GM21737 (cell line): Measurements from ENCODE around the gene F12.
"Not testable (repeated sequence)": the region's sequence is repeated elsewhere in the genome, so short reads cannot be mapped to it uniquely, and the experiment has no call there.

Experiments used
- ATAC-seq: cut with Tn5 transposase; IDR thresholded peaks from one replicate; pipeline ENCODE4 v1.9.1; 2021; ENCODE audit warnings: mild to moderate bottlenecking, moderate library complexity; ENCODE audit not compliant: unreplicated experiment

F12 gene

GRCh38 chr5:177417081-177417480, 7.7 kb upstream of the F12 start:
- ATAC-seq: not testable (repeated sequence)

GRCh38 chr5:177414481-177414880, 5.1 kb upstream of the F12 start:
- no peak for ATAC-seq

- peak; percentile 55 for ATAC-seq
These were observed 3.4 kb upstream of the F12 start for GRCh38 chr5:177412603-177413233.

GRCh38 chr5:177410575-177410974, 1.2 kb upstream of the F12 start:
- ATAC-seq: no peak

- no peak for ATAC-seq
These were observed 3.6 kb downstream of the F12 start for GRCh38 chr5:177405805-177406204.

GRCh38 chr5:177405312-177405711, 4.1 kb downstream of the F12 start:
- ATAC-seq: no peak

GRCh38 chr5:177404641-177405179, 4.7 kb downstream of the F12 start:
- ATAC-seq: no peak

GRCh38 chr5:177403792-177404640, 5.3 kb downstream of the F12 start:
- peak; percentile 70 for ATAC-seq

GRCh38 chr5:177403102-177403791, 6.1 kb downstream of the F12 start:
- ATAC-seq: peak; percentile 9

GRCh38 chr5:177402271-177403043, 6.9 kb downstream of the F12 start:
- ATAC-seq: no peak

- ATAC-seq: no peak
These were observed 9.1 kb downstream of the F12 start, which contains the start of gene PFN3 for GRCh38 chr5:177399997-177400868. TSS of gene PFN3 (minus strand) at chr5:177400661. CDS start at chr5:177400576, 85 bp downstream.

GRCh38 chr5:177397875-177398390, 11.4 kb downstream of the F12 start:
- no peak for ATAC-seq

GRCh38 chr5:177396807-177397206, 12.6 kb downstream of the F12 start:
- ATAC-seq: no peak

GRCh38 chr5:177396078-177396477, 13.3 kb downstream of the F12 start:
- no peak for ATAC-seq

GRCh38 chr5:177393990-177394389, 15.4 kb downstream of the F12 start:
- ATAC-seq: no peak

- no peak for ATAC-seq
These were observed 16.1 kb downstream of the F12 start for GRCh38 chr5:177393206-177393765.

GRCh38 chr5:177392765-177393164, 16.6 kb downstream of the F12 start:
- no peak for ATAC-seq

GRCh38 chr5:177390363-177391300, 18.7 kb downstream of the F12 start:
- ATAC-seq: peak; percentile 56
